ENCODE measurements around the gene ASCC1. TPM values are rescaled to one million over a fixed set of nuclear protein-coding genes. Genes with fewer than 3 reads are reported as not detected.
A peak's percentile ranks its signal among the peaks of the same experiment; 100 is the strongest.

ASCC1 gene
- total and polyA plus RNA-seq, 8 donors, result 4.3 to 142 (median 13.6) TPM

DNA sequence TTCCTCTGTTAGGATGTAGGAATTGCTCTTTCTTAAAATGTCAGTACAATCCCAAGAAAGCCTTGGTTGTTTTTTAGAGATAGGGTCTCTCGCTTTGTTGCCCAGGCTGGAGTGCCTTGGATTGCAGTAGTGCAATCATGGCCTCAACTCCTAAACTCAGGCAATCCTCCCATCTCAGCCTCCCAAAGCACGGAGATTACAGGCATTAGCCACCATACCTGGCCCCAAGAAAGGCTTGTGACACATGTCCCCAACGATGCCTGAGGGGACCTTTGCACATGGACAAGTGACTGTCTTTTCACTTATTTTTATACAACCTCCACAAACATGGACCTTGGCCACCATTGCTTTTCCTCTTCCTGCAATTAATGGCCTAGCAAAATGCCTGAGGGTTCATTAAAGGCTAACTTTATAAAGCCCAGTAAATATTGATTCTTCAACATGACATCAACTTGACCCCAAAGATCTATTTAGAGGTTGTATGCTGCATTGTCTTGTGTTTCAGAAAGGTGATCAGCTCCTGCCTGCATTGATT lies 117.7 kb downstream of the ASCC1 start:
- 34 to 72% (median 47%) methylated on average over 3 of the region's 3 CpGs for WGBS, 5 donors
- peak overlapping the region; percentile 30 to 71 (median 65) for H3K27ac ChIP-seq
- peaks cover 7 to 59% (median 39%) of the 10 kb centered on the region in 4 donors for H3K36me3 ChIP-seq
- H3K27me3 ChIP-seq, result no peaks in the 10 kb centered on the region
- peaks cover 12 to 41% (median 24%) of the 10 kb centered on the region in 4 donors for H3K4me1 ChIP-seq
- peak in 1 of 2 donors; percentile 56 for DNase-seq
- H3K9me3 ChIP-seq, result no peaks in the 10 kb centered on the region
- H3K4me3 ChIP-seq, result no peak overlapping the region
- TF ChIP-seq POLR2AphosphoS5 (IDR thresholded peaks at IDR 0.05) (peak in 1 of 3 donors; percentile 8), EP300 (IDR thresholded peaks at IDR 0.05) (no peak), POLR2A (IDR thresholded peaks at IDR 0.05) (no peak)
- TF ChIP-seq, protein P1, sequence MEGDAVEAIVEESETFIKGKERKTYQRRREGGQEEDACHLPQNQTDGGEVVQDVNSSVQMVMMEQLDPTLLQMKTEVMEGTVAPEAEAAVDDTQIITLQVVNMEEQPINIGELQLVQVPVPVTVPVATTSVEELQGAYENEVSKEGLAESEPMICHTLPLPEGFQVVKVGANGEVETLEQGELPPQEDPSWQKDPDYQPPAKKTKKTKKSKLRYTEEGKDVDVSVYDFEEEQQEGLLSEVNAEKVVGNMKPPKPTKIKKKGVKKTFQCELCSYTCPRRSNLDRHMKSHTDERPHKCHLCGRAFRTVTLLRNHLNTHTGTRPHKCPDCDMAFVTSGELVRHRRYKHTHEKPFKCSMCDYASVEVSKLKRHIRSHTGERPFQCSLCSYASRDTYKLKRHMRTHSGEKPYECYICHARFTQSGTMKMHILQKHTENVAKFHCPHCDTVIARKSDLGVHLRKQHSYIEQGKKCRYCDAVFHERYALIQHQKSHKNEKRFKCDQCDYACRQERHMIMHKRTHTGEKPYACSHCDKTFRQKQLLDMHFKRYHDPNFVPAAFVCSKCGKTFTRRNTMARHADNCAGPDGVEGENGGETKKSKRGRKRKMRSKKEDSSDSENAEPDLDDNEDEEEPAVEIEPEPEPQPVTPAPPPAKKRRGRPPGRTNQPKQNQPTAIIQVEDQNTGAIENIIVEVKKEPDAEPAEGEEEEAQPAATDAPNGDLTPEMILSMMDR (IDR thresholded peaks at IDR 0.05), result no peak
- intact Hi-C loops (cut with DNase I; ENCODE audit: low total_unique reads), result no loop called here

DNA sequence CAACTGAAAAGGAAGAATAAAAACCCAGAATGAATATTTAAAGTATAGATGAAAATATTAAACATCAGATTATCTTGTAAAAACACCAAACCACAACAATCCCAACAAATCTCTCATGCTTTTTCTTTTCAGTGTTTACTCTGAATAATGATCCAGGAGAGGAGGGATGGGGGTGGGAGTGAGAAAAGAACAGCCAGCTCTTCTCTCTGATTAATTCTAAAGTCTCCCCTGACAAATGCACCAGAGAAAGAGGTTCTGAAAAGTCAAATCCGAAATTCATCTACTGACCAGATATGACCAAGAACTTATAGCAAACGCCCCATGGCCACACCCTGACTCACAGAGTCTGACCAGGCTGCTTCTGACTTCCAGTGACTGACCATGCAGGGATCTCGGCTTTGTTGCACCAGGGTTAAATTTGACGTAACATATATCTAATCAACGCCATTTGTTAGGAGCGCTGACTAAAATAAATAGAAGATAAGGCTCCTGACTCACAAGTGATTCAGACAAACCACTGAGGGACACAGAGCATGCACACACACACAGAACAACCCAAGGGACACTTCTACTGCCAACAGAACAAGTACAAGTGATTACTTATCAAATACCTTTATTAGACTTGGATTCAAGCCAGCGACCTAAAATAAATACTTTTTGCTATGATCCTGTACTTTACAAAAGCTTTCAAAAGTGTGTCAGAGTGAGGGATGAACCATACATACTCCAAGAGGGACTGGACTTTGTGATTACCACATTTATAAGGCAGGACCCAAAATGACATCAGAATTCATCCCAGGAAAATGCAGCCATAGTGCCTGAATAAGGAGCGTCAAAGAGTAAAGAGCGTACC lies 118.4 kb downstream of the ASCC1 start:
- DNase-seq, result peak; percentile 70 to 88
- no peaks in the 10 kb centered on the region for H3K9me3 ChIP-seq
- peaks cover 7 to 59% (median 40%) of the 10 kb centered on the region in 4 donors for H3K36me3 ChIP-seq
- H3K4me1 ChIP-seq, result peaks cover 12 to 41% (median 24%) of the 10 kb centered on the region in 4 donors
- H3K27ac ChIP-seq, result peak overlapping the region; percentile 30 to 71 (median 65)
- peak in 2 of 3 donors; percentile 74 to 85 for TF ChIP-seq POLR2AphosphoS5 (IDR thresholded peaks at IDR 0.05)
- TF ChIP-seq POLR2A (IDR thresholded peaks at IDR 0.05), result no peak
- TF ChIP-seq, protein P1 (IDR thresholded peaks at IDR 0.05), result no peak
- TF ChIP-seq EP300 (IDR thresholded peaks at IDR 0.05), result no peak
- WGBS, 5 donors, result 29 to 49% (median 33%) methylated on average over 9 of the region's 9 CpGs
- H3K4me3 ChIP-seq, result no peak overlapping the region
- intact Hi-C loops (cut with DNase I; ENCODE audit: low total_unique reads), result no loop called here
- H3K27me3 ChIP-seq, result no peaks in the 10 kb centered on the region

DNA sequence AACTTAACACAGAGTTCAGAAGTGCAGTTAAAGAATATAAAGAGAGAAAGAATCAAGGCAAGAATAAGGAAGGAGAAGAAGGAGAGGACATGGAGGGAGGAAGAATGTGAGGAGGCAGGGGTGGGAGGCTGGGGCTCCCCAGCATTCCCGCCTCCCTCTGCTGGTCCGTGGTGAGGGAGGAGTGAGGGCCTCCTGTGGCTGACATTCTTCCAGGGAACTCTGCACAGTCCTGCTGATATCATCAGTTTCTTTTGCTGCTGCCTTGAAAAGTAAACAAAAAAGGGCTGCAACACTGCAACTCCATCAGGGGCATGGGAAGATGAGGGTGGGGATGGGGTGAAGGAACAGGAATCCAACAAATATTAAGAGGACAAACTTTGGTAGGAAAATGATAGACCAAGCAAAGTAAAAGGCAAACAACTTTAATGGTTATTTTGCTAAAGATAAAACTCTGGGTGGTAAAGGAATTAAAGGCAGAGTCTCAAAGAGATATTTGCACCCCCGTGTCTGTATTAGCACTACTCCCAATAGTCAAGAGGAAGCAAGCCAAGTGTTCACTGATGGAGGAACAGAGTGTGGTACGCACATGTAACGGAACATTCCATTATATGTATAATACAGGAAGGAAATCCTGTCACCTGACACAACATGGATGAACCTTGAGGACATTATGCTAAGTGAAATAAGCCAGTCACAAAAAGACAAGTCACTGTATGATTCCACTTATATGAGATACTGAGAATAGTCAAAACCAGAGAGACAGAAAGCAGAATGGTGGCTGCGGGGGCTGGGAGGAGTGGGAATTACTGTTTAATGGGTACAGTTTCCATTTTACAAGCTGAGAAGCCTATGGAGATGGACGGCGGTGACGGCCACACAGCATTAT lies 119.7 kb downstream of the ASCC1 start:
- intact Hi-C loops (cut with DNase I; ENCODE audit: low total_unique reads), result no loop called here
- WGBS, 5 donors, result 60 to 74% (median 69%) methylated on average over 9 of the region's 9 CpGs
- Histone ChIP-seq H3K36me3 (peaks cover 4 to 53% (median 32%) of the 10 kb centered on the region in 4 donors), H3K4me1 (peaks cover 12 to 41% (median 24%) of the 10 kb centered on the region in 4 donors), H3K9me3 (no peaks in the 10 kb centered on the region), H3K4me3 (no peak overlapping the region), H3K27ac (peak overlapping the region in 1 of 5 donors; percentile 44), H3K27me3 (no peaks in the 10 kb centered on the region)
- peak in 1 of 2 donors; percentile 53 for DNase-seq
- TF ChIP-seq, protein P1 (IDR thresholded peaks at IDR 0.05), result no peak
- TF ChIP-seq POLR2AphosphoS5 (IDR thresholded peaks at IDR 0.05) (no peak), EP300 (IDR thresholded peaks at IDR 0.05) (no peak), POLR2A (IDR thresholded peaks at IDR 0.05) (no peak)

DNA sequence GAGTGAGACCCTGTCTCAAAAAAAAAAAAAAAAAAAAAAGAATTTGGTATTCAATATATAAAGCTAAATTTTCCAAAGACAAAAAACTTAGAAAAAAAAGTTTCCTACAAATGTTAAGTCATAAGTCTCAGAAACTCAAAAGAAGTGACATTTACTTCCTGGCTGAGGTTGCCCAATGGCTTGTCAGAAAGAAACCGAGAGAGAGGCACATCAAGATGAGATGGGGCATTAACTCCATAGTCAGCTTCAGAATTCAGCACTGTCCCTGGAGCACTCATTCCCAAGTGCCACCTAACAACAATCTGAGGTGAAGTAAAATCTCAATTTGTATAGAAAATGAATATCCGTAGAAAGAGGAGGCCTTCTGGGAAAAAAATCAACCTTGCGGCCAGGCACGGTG lies 120.9 kb downstream of the ASCC1 start:
- H3K27ac ChIP-seq, result no peak overlapping the region
- intact Hi-C loops (cut with DNase I; ENCODE audit: low total_unique reads), result no loop called here
- no peak for DNase-seq
- peaks cover 0 to 42% (median 24%) of the 10 kb centered on the region in 4 donors for H3K36me3 ChIP-seq
- H3K4me3 ChIP-seq, result no peak overlapping the region
- peaks cover 12 to 40% (median 24%) of the 10 kb centered on the region in 4 donors for H3K4me1 ChIP-seq
- WGBS, 5 donors, result 94 to 100% (median 98%) methylated on average over 4 of the region's 4 CpGs
- no peaks in the 10 kb centered on the region for H3K9me3 ChIP-seq
- H3K27me3 ChIP-seq, result peaks cover 0 to 6% (median 0%) of the 10 kb centered on the region in 3 donors
- TF ChIP-seq POLR2A (IDR thresholded peaks at IDR 0.05) (no peak), EP300 (IDR thresholded peaks at IDR 0.05) (no peak), POLR2AphosphoS5 (IDR thresholded peaks at IDR 0.05) (no peak)
- TF ChIP-seq, protein P1 (IDR thresholded peaks at IDR 0.05), result no peak

Data from stomach (tissue), 9 donors.